Effector CD4-positive, alpha-beta T cell (primary cell): Measurements from ENCODE around the gene TAF11L14.

Source experiments
- DNase-seq: peaks from one replicate; pipeline ENCODE4 v3.0.0-alpha.2; 2020

Gene TAF11L14

DNA sequence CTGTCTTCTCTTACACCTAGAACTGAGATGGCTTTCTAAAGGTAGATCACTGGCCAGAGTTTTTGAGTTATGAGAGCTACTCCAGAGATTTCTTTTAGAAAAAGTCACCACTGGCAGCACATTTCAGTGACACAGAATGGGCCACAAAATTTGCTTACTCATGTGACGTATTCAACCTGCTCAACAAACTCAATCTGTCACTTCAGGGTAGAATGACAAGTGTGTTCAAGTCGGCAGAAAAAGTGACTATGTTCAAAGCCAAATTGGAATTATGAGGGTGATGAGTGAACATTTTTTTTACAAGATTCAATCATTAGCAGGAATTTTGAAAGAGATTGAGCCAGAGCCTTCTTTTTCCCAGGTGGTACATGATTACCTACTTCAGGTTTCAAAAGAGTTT, 46.5 kb downstream of the TAF11L14 start:
- DNase-seq = no peak
